Measurements from ENCODE around the gene RAE1. TPM values are rescaled to one million over a fixed set of nuclear protein-coding genes. Genes with fewer than 3 reads are reported as not detected.

RAE1 gene
- total RNA-seq, 1 experiment from 2014 or later: 46.3 TPM

DNA sequence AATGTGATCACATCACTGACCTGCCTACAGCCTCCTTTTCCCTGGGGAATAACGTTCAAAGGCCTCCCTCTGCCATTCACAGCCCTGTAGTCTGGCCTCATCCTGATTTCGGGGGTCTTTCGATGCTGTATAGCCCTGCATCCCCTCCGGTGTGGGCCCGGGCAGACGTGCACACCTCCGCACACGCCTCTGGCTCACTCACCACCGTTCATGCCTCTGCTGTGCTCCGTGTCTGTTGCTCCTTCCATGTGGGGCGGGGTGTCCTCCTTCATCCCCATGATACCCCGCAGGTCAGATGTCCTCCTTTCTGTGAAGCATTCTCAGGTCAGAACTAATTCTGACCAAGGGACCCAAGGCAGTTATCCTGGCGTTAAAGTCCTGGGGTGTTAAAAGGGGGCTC, 26.3 kb downstream of the RAE1 start (continued):
- no peak for TF ChIP-seq EZH2phosphoT487 (IDR thresholded peaks at IDR 0.05; ENCODE audit: borderline replicate concordance)
- no peak for TF ChIP-seq ATF3 (IDR thresholded peaks at IDR 0.05)

GRCh38 chr20:57378107-57378506, 27.1 kb downstream of the RAE1 start:
- ATAC-seq (no peak), DNase-seq (ENCODE audit: low read depth, low spot score) (no peak)
- Histone ChIP-seq H3K27me3 (ENCODE audit: insufficient read depth, low read length) (no peaks in the 10 kb centered on the region), H3K36me3 (ENCODE audit: control insufficient read depth in 1 of 2, insufficient read depth in 2 of 2, low read length in 2 of 2) (peaks cover 32 to 46% of the 10 kb centered on the region in 2 experiments; a peak in 3 of 4 replicates), H3K79me2 (ENCODE audit: insufficient read depth, low read length) (peaks cover 3% of the 10 kb centered on the region; the same call in 1 of the 2 replicates), H3K9ac (ENCODE audit: low read length) (no peak overlapping the region), H3K4me2 (ENCODE audit: low read length) (no peak overlapping the region), H3K9me3 (ENCODE audit: control insufficient read depth in 1 of 2, insufficient read depth in 1 of 2, low read depth in 1 of 2, low read length in 2 of 2) (no peaks in the 10 kb centered on the region), H3K4me1 (ENCODE audit: control insufficient read depth in 1 of 2, insufficient read depth in 2 of 2, low read length in 2 of 2) (no peaks in the 10 kb centered on the region), H2AFZ (ENCODE audit: low read depth, low read length, poor library complexity, severe bottlenecking) (no peak overlapping the region), H3K9me2 (ENCODE audit: insufficient read depth) (no peaks in the 10 kb centered on the region), H4K20me1 (ENCODE audit: insufficient read depth) (peaks cover 7% of the 10 kb centered on the region; the same call in 1 of the 2 replicates), H3K27ac (ENCODE audit: low read depth, low read length) (no peak overlapping the region), H3K4me3 (replicated peaks in 1 of 2; ENCODE audit: low read depth in 1 of 2, low read length in 2 of 2) (no peak overlapping the region)
- no TSS peak for BruUV-seq (replicated peaks)
- ChIA-PET CTCF (no interaction called here), POLR2A (no interaction called here), RAD21 (ENCODE audit: low non-redundant PET in 1 of 2, low total read pairs in 2 of 2, uncharacterized antibody in 2 of 2, unreplicated experiment in 2 of 2) (no interaction called here)
- TF ChIP-seq ZNF274 (IDR thresholded peaks at IDR 0.05; ENCODE audit: low read depth, low read length): no peak
- TF ChIP-seq TCF7L2 (IDR thresholded peaks at IDR 0.05; ENCODE audit: borderline replicate concordance, extremely low read depth, insufficient read depth, insufficient read length): no peak
- TF ChIP-seq ATF3 (IDR thresholded peaks at IDR 0.05): no peak
- TF ChIP-seq EZH2 (IDR thresholded peaks at IDR 0.05): no peak
- no peak for TF ChIP-seq CBX3 (IDR thresholded peaks at IDR 0.05; ENCODE audit: low read depth)
- no peak for TF ChIP-seq POLR2AphosphoS5 (IDR thresholded peaks at IDR 0.05; ENCODE audit: low read depth, low read length)
- no peak for TF ChIP-seq CEBPB (IDR thresholded peaks at IDR 0.05; ENCODE audit: low read depth)
- TF ChIP-seq CTCF (IDR thresholded peaks at IDR 0.05 in 2 of 3, conservative IDR thresholded peaks at IDR 0.05 in 1 of 3; ENCODE audit: borderline replicate concordance in 1 of 3, insufficient read depth in 1 of 3, low read depth in 2 of 3, low read length in 2 of 3): no peak
- no peak for TF ChIP-seq SRF (IDR thresholded peaks at IDR 0.05; ENCODE audit: low read depth)
- TF ChIP-seq FOSL1 (IDR thresholded peaks at IDR 0.05; ENCODE audit: low read depth): no peak
- no peak for TF ChIP-seq JUND (IDR thresholded peaks at IDR 0.05)
- TF ChIP-seq SIN3A (IDR thresholded peaks at IDR 0.05; ENCODE audit: low read depth): no peak
- TF ChIP-seq, protein P1, sequence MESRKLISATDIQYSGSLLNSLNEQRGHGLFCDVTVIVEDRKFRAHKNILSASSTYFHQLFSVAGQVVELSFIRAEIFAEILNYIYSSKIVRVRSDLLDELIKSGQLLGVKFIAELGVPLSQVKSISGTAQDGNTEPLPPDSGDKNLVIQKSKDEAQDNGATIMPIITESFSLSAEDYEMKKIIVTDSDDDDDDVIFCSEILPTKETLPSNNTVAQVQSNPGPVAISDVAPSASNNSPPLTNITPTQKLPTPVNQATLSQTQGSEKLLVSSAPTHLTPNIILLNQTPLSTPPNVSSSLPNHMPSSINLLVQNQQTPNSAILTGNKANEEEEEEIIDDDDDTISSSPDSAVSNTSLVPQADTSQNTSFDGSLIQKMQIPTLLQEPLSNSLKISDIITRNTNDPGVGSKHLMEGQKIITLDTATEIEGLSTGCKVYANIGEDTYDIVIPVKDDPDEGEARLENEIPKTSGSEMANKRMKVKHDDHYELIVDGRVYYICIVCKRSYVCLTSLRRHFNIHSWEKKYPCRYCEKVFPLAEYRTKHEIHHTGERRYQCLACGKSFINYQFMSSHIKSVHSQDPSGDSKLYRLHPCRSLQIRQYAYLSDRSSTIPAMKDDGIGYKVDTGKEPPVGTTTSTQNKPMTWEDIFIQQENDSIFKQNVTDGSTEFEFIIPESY (IDR thresholded peaks at IDR 0.05; ENCODE audit: extremely low read depth, insufficient replicate concordance, low read length): no peak
- TF ChIP-seq EZH2phosphoT487 (IDR thresholded peaks at IDR 0.05; ENCODE audit: borderline replicate concordance): no peak
- TF ChIP-seq, protein P2, sequence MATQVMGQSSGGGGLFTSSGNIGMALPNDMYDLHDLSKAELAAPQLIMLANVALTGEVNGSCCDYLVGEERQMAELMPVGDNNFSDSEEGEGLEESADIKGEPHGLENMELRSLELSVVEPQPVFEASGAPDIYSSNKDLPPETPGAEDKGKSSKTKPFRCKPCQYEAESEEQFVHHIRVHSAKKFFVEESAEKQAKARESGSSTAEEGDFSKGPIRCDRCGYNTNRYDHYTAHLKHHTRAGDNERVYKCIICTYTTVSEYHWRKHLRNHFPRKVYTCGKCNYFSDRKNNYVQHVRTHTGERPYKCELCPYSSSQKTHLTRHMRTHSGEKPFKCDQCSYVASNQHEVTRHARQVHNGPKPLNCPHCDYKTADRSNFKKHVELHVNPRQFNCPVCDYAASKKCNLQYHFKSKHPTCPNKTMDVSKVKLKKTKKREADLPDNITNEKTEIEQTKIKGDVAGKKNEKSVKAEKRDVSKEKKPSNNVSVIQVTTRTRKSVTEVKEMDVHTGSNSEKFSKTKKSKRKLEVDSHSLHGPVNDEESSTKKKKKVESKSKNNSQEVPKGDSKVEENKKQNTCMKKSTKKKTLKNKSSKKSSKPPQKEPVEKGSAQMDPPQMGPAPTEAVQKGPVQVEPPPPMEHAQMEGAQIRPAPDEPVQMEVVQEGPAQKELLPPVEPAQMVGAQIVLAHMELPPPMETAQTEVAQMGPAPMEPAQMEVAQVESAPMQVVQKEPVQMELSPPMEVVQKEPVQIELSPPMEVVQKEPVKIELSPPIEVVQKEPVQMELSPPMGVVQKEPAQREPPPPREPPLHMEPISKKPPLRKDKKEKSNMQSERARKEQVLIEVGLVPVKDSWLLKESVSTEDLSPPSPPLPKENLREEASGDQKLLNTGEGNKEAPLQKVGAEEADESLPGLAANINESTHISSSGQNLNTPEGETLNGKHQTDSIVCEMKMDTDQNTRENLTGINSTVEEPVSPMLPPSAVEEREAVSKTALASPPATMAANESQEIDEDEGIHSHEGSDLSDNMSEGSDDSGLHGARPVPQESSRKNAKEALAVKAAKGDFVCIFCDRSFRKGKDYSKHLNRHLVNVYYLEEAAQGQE (IDR thresholded peaks at IDR 0.05; ENCODE audit: low read depth): no peak
- TF ChIP-seq, protein P3, sequence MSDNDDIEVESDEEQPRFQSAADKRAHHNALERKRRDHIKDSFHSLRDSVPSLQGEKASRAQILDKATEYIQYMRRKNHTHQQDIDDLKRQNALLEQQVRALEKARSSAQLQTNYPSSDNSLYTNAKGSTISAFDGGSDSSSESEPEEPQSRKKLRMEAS (IDR thresholded peaks at IDR 0.05): no peak
- no peak for TF ChIP-seq YY1 (IDR thresholded peaks at IDR 0.05; ENCODE audit: extremely low read depth, insufficient replicate concordance, low read depth, low read length)
- intact Hi-C loops (cut with micrococcal nuclease): no loop called here

Data from HCT116 (cell line).